Stomach (tissue), 9 donors: ENCODE data around the gene RBMS3. TPM values are rescaled to one million over a fixed set of nuclear protein-coding genes. Genes with fewer than 3 reads are reported as not detected.

Experiments used
- DNase-seq, 2 donors: peaks; one replicate each; pipeline versions ENCODE4 v3.0.0 to v3.0.0-alpha.2; 2013 to 2019
- H3K27ac ChIP-seq, 5 donors: fragments of 200-600 bp in 4 of 5; sonication (generic) in 4 of 5; one replicate each; pipeline ENCODE4 v1.5.1; 2013 to 2019; ENCODE audit warnings: mild to moderate bottlenecking in 1 of 5, moderate library complexity in 1 of 5
- H3K27me3 ChIP-seq, 3 donors: fragments of 200-600 bp; sonication (generic); one replicate each; pipeline ENCODE4 v1.5.1; 2017 to 2019; ENCODE audit warnings: mixed run types in 1 of 3
- H3K36me3 ChIP-seq, 4 donors: fragments of 200-600 bp; sonication (generic); 1 replicate in 3 of 4; 2 replicates in 1 of 4; pipeline ENCODE4 v1.5.1; 2016 to 2019
- H3K4me1 ChIP-seq, 4 donors: fragments of 200-600 bp; sonication (generic); one replicate each; pipeline ENCODE4 v1.5.1; 2016 to 2019
- H3K4me3 ChIP-seq, 4 donors: fragments of 200-600 bp; sonication (generic) in 3 of 4; one replicate each; pipeline ENCODE4 v1.5.1; 2016 to 2019; ENCODE audit warnings: mild to moderate bottlenecking in 1 of 4
- H3K9me3 ChIP-seq, 4 donors: fragments of 200-600 bp; sonication (generic); one replicate each; pipeline ENCODE4 v1.5.1; 2016 to 2019
- EP300 ChIP-seq: sonication (generic); formaldehyde crosslinking; IDR thresholded peaks from one replicate; pipeline ENCODE4 v1.6.1; 2017; ENCODE audit warnings: antibody characterized with exemption
- POLR2A ChIP-seq, 4 donors: fragments of 450-650 bp; IDR thresholded peaks; one replicate each; pipeline ENCODE4 v1.6.1; 2016; ENCODE audit warnings: antibody characterized with exemption in 4 of 4, control low read depth in 2 of 4, mild to moderate bottlenecking in 1 of 4, moderate library complexity in 1 of 4
- POLR2AphosphoS5 ChIP-seq, 3 donors: sonication (generic); formaldehyde crosslinking; IDR thresholded peaks; one replicate each; pipeline ENCODE4 v1.6.1; 2016; ENCODE audit warnings: antibody characterized with exemption in 3 of 3
- WGBS, 5 donors: extraction: QIAGEN DNeasy Blood & Tissue Kit in 3 of 5; methylation state at CpG; one replicate each; pipeline versions ENCODE4 v1.1.5 to v1.1.7; 2013 to 2018; 5-methylcytosine and 5-hydroxymethylcytosine counted together
- intact Hi-C: fragments of 100-400 bp; cut with DNase I; formaldehyde crosslinking; loops from one replicate; pipeline ENCODE4 v1.15.1; 2023; ENCODE audit warnings: low total_unique reads
- polyA plus RNA-seq, 3 donors: library from polyadenylated mRNA; stranded (reverse); fragments of 200-250 nt; gene quantifications; one replicate each; pipeline ENCODE4 v1.2.3, GENCODE V29; 2013
- total RNA-seq, 5 donors: library from RNA; depleted of rRNA; stranded (reverse); fragments of >200 nt; gene quantifications; one replicate each; pipeline versions ENCODE4 v1.1.0 to v1.2.3, GENCODE V29; 2014 to 2016
- TF ChIP-seq, protein P1 (sequence below), 7 experiments: fragments of 450-650 bp in 4 of 7; fragments of 200-600 bp in 3 of 7; sonication (generic) in 3 of 7; IDR thresholded peaks; one replicate each; pipeline ENCODE4 v1.5.1; 2016 to 2019; ENCODE audit warnings: antibody characterized with exemption in 7 of 7, control low read depth in 2 of 7, mild to moderate bottlenecking in 1 of 7
- donor health status: healthy with polysubstance abuse.
- donor health status: Bipolar disorder and iron deficiency.
- donor health status: healthy.

RBMS3 gene
- total and polyA plus RNA-seq, 8 donors = 2.0 to 103 (median 16.0) TPM

DNA sequence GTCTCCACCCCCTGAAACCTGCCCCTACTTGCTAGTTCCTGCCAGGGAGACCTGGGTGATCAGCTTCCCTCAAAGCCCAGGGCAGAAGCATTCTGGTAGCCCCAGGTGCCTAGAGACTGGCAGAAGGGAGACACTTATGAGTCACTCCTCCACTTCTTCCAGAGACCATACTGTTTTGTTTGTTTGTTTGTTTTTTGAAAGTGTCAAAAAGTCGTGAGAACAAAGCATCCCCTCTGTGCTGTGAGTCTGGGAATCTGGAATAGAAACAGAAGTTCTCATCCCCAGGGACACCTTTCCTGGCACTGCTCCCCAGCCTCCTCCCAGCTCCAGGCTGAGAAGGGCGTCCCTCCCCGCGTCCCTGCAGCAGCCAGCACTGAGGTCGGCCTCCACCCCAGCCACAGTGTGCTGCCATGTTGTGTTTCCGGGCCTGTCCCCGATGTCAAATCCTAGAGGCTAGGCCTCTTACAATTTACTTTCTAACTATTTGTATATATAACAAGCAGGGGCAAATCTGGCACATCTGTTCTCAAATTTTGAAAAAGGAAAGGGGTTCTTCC lies 573.0 kb downstream of the RBMS3 start:
- Histone ChIP-seq H3K36me3 (no peaks in the 10 kb centered on the region), H3K9me3 (no peaks in the 10 kb centered on the region), H3K4me1 (no peaks in the 10 kb centered on the region), H3K27ac (no peak overlapping the region), H3K27me3 (no peaks in the 10 kb centered on the region), H3K4me3 (no peak overlapping the region)
- 83 to 94% (median 91%) methylated on average over 7 of the region's 7 CpGs for whole genome bisulfite sequencing, 5 donors
- TF ChIP-seq POLR2A (IDR thresholded peaks at IDR 0.05) = no peak
- TF ChIP-seq, protein P1, sequence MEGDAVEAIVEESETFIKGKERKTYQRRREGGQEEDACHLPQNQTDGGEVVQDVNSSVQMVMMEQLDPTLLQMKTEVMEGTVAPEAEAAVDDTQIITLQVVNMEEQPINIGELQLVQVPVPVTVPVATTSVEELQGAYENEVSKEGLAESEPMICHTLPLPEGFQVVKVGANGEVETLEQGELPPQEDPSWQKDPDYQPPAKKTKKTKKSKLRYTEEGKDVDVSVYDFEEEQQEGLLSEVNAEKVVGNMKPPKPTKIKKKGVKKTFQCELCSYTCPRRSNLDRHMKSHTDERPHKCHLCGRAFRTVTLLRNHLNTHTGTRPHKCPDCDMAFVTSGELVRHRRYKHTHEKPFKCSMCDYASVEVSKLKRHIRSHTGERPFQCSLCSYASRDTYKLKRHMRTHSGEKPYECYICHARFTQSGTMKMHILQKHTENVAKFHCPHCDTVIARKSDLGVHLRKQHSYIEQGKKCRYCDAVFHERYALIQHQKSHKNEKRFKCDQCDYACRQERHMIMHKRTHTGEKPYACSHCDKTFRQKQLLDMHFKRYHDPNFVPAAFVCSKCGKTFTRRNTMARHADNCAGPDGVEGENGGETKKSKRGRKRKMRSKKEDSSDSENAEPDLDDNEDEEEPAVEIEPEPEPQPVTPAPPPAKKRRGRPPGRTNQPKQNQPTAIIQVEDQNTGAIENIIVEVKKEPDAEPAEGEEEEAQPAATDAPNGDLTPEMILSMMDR (IDR thresholded peaks at IDR 0.05) = no peak
- TF ChIP-seq POLR2AphosphoS5 (IDR thresholded peaks at IDR 0.05) = no peak
- no peak for TF ChIP-seq EP300
- intact Hi-C loops = no loop called here
- no peak for DNase-seq

DNA sequence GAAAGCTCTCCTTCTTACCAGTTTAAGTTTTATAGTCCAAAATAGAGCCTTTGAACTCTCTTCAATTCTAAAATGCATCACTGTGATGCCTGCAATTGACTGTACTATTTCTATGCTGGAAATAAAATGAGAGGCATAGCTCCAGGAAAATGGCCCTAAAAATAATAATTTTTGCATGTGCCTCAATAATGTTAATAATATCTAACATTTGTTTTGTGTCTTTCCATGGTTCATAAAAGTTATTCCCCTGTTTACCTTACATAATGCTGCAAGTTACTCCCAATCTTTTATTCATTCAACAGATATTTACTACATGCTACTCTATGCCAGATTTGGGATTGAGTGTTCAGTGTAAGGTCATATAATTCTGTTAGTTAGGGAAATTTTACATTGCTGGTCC lies 574.0 kb downstream of the RBMS3 start:
- H3K4me1 ChIP-seq = no peaks in the 10 kb centered on the region
- H3K27ac ChIP-seq = no peak overlapping the region
- H3K27me3 ChIP-seq = no peaks in the 10 kb centered on the region
- no peak overlapping the region for H3K4me3 ChIP-seq
- no peaks in the 10 kb centered on the region for H3K36me3 ChIP-seq
- TF ChIP-seq POLR2A (IDR thresholded peaks at IDR 0.05) (no peak), EP300 (no peak), POLR2AphosphoS5 (IDR thresholded peaks at IDR 0.05) (no peak)
- intact Hi-C loops = no loop called here
- H3K9me3 ChIP-seq = no peaks in the 10 kb centered on the region
- DNase-seq = no peak

DNA sequence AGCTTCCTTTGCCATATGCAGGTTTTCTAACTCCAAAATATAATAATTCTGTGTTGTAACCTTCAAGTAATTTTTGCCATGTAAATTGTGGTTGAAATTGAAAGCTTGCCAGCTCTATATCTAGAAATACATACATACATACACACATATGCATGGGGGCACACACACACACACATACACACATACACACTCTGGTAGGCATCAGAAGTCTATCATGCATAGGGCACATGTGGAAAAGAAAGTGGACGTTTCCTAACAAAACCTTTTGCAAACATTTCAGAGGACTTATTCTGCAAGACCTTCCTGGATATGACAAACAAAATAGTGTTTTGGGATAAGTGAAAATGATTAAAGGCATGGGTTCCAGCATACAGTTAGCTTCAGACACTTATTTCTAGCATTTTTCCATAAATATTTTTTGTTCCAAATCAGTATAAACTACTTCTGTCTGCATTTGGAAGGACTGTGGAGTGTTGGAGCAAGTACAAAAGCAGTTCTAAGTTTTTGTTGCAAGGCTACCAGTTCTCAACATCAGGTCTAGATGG lies 578.9 kb downstream of the RBMS3 start:
- Histone ChIP-seq H3K4me3 (no peak overlapping the region), H3K27me3 (no peaks in the 10 kb centered on the region), H3K9me3 (no peaks in the 10 kb centered on the region), H3K36me3 (no peaks in the 10 kb centered on the region), H3K4me1 (no peaks in the 10 kb centered on the region), H3K27ac (no peak overlapping the region)
- no peak for DNase-seq
- TF ChIP-seq EP300 = no peak
- TF ChIP-seq POLR2AphosphoS5 (IDR thresholded peaks at IDR 0.05) = no peak
- TF ChIP-seq, protein P1 (IDR thresholded peaks at IDR 0.05) = no peak
- TF ChIP-seq POLR2A (IDR thresholded peaks at IDR 0.05) = no peak
- intact Hi-C loops = no loop called here
- 47 to 63% (median 59%) methylated on average over 1 of the region's 1 CpG for WGBS, 5 donors

DNA sequence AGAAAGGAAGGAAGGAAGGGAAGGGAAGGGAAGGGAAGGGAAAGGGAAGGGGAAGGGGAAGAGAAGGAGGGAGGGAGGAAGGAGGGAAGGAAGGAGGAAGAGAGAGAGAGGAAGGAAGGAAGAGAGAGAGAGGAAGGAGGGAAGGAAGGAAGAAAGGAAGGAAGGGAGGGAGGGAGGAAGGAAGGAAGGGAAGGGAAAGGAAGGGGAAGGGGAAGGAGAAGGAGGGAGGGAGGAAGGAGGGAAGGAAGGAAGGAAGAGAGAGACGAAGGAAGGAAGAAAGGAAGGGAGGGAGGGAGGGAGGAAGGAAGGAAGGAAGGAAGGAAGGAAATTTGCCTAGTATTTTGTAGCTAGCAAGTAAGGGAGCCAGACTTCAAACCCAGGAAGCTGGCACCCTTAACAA lies 583.9 kb downstream of the RBMS3 start:
- 56 to 85% (median 81%) methylated on average over 1 of the region's 1 CpG for WGBS, 5 donors
- no peaks in the 10 kb centered on the region for H3K27me3 ChIP-seq
- TF ChIP-seq EP300 = no peak
- no peak for TF ChIP-seq POLR2AphosphoS5 (IDR thresholded peaks at IDR 0.05)
- no peak for TF ChIP-seq POLR2A (IDR thresholded peaks at IDR 0.05)
- TF ChIP-seq, protein P1 (IDR thresholded peaks at IDR 0.05) = no peak
- no peak for DNase-seq
- H3K4me3 ChIP-seq = no peak overlapping the region
- H3K27ac ChIP-seq = no peak overlapping the region
- no peaks in the 10 kb centered on the region for H3K36me3 ChIP-seq
- no peaks in the 10 kb centered on the region for H3K9me3 ChIP-seq
- intact Hi-C loops = no loop called here
- no peaks in the 10 kb centered on the region for H3K4me1 ChIP-seq

DNA sequence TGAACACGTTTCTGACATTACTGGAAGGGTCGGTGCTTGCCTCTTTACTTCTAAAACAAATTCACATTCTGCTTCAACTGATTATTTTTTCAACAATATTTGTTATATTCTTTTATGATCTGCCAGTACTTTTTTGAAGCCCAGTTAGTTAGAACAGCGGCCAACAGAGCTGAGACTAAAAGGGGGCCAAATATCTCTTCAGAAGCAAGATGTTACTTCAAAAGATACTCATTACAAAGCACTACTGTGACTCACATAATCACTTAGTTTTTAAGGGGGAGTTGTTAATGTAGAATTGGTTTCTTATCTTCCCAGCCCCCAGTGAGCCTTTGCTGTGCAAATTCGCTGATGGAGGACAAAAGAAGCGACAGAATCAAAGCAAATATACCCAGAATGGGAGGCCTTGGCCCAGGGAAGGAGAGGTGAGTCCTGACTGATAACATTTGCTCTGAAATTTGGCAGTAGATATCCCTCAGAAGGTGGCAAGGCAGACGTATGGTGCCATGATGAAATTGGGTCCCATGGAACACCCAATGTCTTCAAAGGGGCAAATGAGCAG lies 587.8 kb downstream of the RBMS3 start:
- Histone ChIP-seq H3K27ac (no peak overlapping the region), H3K4me1 (no peaks in the 10 kb centered on the region), H3K36me3 (no peaks in the 10 kb centered on the region), H3K27me3 (no peaks in the 10 kb centered on the region), H3K9me3 (peaks cover 0 to 7% (median 3%) of the 10 kb centered on the region in 4 donors), H3K4me3 (no peak overlapping the region)
- WGBS, 5 donors = 78 to 88% (median 86%) methylated on average over 6 of the region's 6 CpGs
- DNase-seq = no peak
- no peak for TF ChIP-seq POLR2A (IDR thresholded peaks at IDR 0.05)
- no peak for TF ChIP-seq POLR2AphosphoS5 (IDR thresholded peaks at IDR 0.05)
- no peak for TF ChIP-seq EP300
- TF ChIP-seq, protein P1 (IDR thresholded peaks at IDR 0.05) = no peak
- intact Hi-C loops = no loop called here
